CD14-positive monocyte (primary cell): ENCODE data around the gene STAC. TPM values are rescaled to one million over a fixed set of nuclear protein-coding genes. Genes with fewer than 3 reads are reported as not detected.

Experiments
- DNase-seq, 3 donors: peaks; one replicate each; pipeline ENCODE4 v3.0.0-alpha.2; 2011 to 2022
- H2AFZ ChIP-seq: 2 replicates; pipeline ENCODE4 v1.6.0; 2012; ENCODE audit warnings: mild to moderate bottlenecking, low read depth, low read length, inconsistent platforms; ENCODE audit not compliant: insufficient read depth, poor library complexity, severe bottlenecking
- H3K27ac ChIP-seq, 2 donors: 1 replicate in 1 of 2; 2 replicates in 1 of 2; pipeline ENCODE4 v1.5.1; 2012 to 2013; ENCODE audit warnings: low read length in 2 of 2, control low read depth in 1 of 2, inconsistent platforms in 1 of 2, low read depth in 1 of 2, mild to moderate bottlenecking in 1 of 2
- H3K27me3 ChIP-seq, 2 donors: one replicate each; pipeline versions ENCODE4 v1.6.0 to v1.6.1; 2011 to 2013; ENCODE audit warnings: low read length in 2 of 2; ENCODE audit not compliant: control insufficient read depth in 2 of 2, insufficient read depth in 2 of 2
- H3K36me3 ChIP-seq, 2 donors: replicated peaks in 1 of 2; 1 replicate in 1 of 2; 2 replicates in 1 of 2; pipeline versions ENCODE4 v1.5.1 to v1.6.1; 2012 to 2013; ENCODE audit warnings: low read length in 2 of 2, control low read depth in 1 of 2, inconsistent platforms in 1 of 2, mild to moderate bottlenecking in 1 of 2; ENCODE audit not compliant: insufficient read depth in 2 of 2, control insufficient read depth in 1 of 2
- H3K4me1 ChIP-seq, 2 donors: 1 replicate in 1 of 2; 2 replicates in 1 of 2; pipeline versions ENCODE4 v1.5.1 to v1.6.1; 2012 to 2013; ENCODE audit warnings: low read length in 2 of 2, control low read depth in 1 of 2, inconsistent platforms in 1 of 2, mild to moderate bottlenecking in 1 of 2, moderate library complexity in 1 of 2; ENCODE audit not compliant: insufficient read depth in 2 of 2, control insufficient read depth in 1 of 2
- H3K4me2 ChIP-seq: replicated peaks from 2 replicates; pipeline ENCODE3; 2012; ENCODE audit warnings: low read length, moderate library complexity, mild to moderate bottlenecking; ENCODE audit not compliant: poor library complexity, severe bottlenecking; ENCODE audit errors: extremely low read depth
- H3K4me3 ChIP-seq, 3 experiments: fragments of 200-600 bp in 1 of 3; sonication (generic) in 1 of 3; replicated peaks in 1 of 3; 1 replicate in 2 of 3; 2 replicates in 1 of 3; pipeline ENCODE4 v1.5.1; 2011 to 2013; ENCODE audit warnings: low read length in 3 of 3, mild to moderate bottlenecking in 3 of 3, control low read depth in 2 of 3, low read depth in 2 of 3, inconsistent platforms in 1 of 3, moderate library complexity in 1 of 3
- H3K79me2 ChIP-seq: 2 replicates; pipeline ENCODE4 v1.6.0; 2012; ENCODE audit warnings: mild to moderate bottlenecking, control low read depth, inconsistent platforms, low read length, moderate library complexity; ENCODE audit not compliant: insufficient read depth
- H3K9ac ChIP-seq: 2 replicates; pipeline ENCODE4 v1.6.0; 2017; ENCODE audit warnings: low read length, mild to moderate bottlenecking; ENCODE audit not compliant: insufficient read depth, poor library complexity, severe bottlenecking
- H3K9me3 ChIP-seq, 2 donors: replicated peaks in 1 of 2; 1 replicate in 1 of 2; 2 replicates in 1 of 2; pipeline versions ENCODE4 v1.5.1 to v1.6.1; 2012 to 2013; ENCODE audit warnings: low read length in 2 of 2, control low read depth in 1 of 2; ENCODE audit not compliant: control insufficient read depth in 1 of 2, insufficient read depth in 1 of 2
- H4K20me1 ChIP-seq: 2 replicates; pipeline ENCODE4 v1.6.0; 2012; ENCODE audit warnings: mild to moderate bottlenecking, low read length, control low read depth, moderate library complexity; ENCODE audit not compliant: insufficient read depth
- H3K27ac Mint-ChIP-seq, 7 donors: one replicate each; pipeline ENCODE4 v1.8.0; 2020; ENCODE audit warnings: mild to moderate bottlenecking in 7 of 7, mixed read lengths in 7 of 7, moderate library complexity in 6 of 7, inconsistent platforms in 2 of 7
- H3K27me3 Mint-ChIP-seq, 3 donors: one replicate each; pipeline ENCODE4 v1.8.0; 2021 to 2022; ENCODE audit warnings: low read depth in 3 of 3, mild to moderate bottlenecking in 3 of 3, mixed read lengths in 3 of 3, moderate library complexity in 3 of 3, inconsistent platforms in 1 of 3
- H3K36me3 Mint-ChIP-seq, 2 donors: one replicate each; pipeline ENCODE4 v1.8.0; 2020; ENCODE audit warnings: mixed read lengths in 2 of 2, inconsistent platforms in 1 of 2, mild to moderate bottlenecking in 1 of 2
- H3K4me1 Mint-ChIP-seq: one replicate; pipeline ENCODE4 v1.8.0; 2020; ENCODE audit warnings: mild to moderate bottlenecking, mixed read lengths
- H3K4me3 Mint-ChIP-seq, 2 donors: one replicate each; pipeline ENCODE4 v1.8.0; 2020; ENCODE audit warnings: mild to moderate bottlenecking in 2 of 2, mixed read lengths in 2 of 2, moderate library complexity in 1 of 2
- H3K9me3 Mint-ChIP-seq, 7 donors: one replicate each; pipeline ENCODE4 v1.8.0; 2020 to 2022; ENCODE audit warnings: mixed read lengths in 7 of 7, mild to moderate bottlenecking in 6 of 7, moderate library complexity in 6 of 7, inconsistent platforms in 2 of 7
- WGBS: methylation state at CpG from one replicate; pipeline ENCODE4 v1.1.5; 2013; ENCODE audit warnings: missing lambda C conversion rate; ENCODE audit not compliant: insufficient coverage; 5-methylcytosine and 5-hydroxymethylcytosine counted together
- intact Hi-C, 2 donors: fragments of 100-400 bp; cut with micrococcal nuclease; formaldehyde crosslinking; loops; one replicate each; pipeline versions ENCODE4 v1.15.0 to v1.15.1; 2023
- polyA plus RNA-seq, 3 donors: library from polyadenylated mRNA; depleted of rRNA in 1 of 3; unstranded in 2 of 3; stranded (reverse) in 1 of 3; fragments of 300-500 nt in 2 of 3; fragments of >200 nt in 1 of 3; fragmentation: Illumina TruSeq in 2 of 3; gene quantifications; 1 replicate in 2 of 3; 2 replicates in 1 of 3; pipeline ENCODE4 v1.2.3, GENCODE V29; 2012 to 2021
- TF ChIP-seq, protein P1 (sequence below): fragments of 200-600 bp; IDR thresholded peaks from one replicate; pipeline ENCODE4 v1.8.0; 2022; ENCODE audit warnings: antibody characterized with exemption, mild to moderate bottlenecking

Gene STAC
- polyA plus RNA-seq, 3 donors = 0.10 to 0.40 (median 0.12) TPM

DNA sequence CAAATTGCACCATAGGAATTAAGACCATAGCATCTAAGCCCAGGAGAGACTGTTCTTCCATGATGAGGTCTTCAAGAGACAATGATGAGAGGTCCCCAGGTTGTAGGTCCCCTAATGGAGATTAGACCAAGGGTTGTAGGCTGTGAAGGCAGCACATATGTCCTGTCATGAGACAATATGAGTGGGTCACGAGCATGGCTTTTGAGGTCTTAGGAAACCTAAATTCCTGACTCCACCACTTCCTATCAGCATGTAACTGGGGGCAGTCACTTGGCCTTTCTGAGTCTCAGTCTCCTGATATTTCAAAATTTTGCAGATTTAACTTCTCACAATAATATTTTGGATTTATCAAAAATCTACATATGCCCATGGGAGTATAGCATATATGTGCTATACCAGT, 31.3 kb downstream of the STAC start:
- no peaks in the 10 kb centered on the region for H4K20me1 ChIP-seq
- no peaks in the 10 kb centered on the region for H3K79me2 ChIP-seq
- H3K4me2 ChIP-seq = no peak overlapping the region
- no peaks in the 10 kb centered on the region for H3K27me3 ChIP-seq
- intact Hi-C loops = no loop called here
- no peak overlapping the region for H3K27ac Mint-ChIP-seq
- H3K9me3 ChIP-seq = peaks cover 0 to 12% of the 10 kb centered on the region in 2 donors
- no CpG with 5 or more reads among the region's 1 CpG for WGBS
- no peak overlapping the region for H3K4me3 Mint-ChIP-seq
- DNase-seq = no peak
- H3K36me3 Mint-ChIP-seq = no peaks in the 10 kb centered on the region
- no peaks in the 10 kb centered on the region for H3K27me3 Mint-ChIP-seq
- TF ChIP-seq, protein P1, sequence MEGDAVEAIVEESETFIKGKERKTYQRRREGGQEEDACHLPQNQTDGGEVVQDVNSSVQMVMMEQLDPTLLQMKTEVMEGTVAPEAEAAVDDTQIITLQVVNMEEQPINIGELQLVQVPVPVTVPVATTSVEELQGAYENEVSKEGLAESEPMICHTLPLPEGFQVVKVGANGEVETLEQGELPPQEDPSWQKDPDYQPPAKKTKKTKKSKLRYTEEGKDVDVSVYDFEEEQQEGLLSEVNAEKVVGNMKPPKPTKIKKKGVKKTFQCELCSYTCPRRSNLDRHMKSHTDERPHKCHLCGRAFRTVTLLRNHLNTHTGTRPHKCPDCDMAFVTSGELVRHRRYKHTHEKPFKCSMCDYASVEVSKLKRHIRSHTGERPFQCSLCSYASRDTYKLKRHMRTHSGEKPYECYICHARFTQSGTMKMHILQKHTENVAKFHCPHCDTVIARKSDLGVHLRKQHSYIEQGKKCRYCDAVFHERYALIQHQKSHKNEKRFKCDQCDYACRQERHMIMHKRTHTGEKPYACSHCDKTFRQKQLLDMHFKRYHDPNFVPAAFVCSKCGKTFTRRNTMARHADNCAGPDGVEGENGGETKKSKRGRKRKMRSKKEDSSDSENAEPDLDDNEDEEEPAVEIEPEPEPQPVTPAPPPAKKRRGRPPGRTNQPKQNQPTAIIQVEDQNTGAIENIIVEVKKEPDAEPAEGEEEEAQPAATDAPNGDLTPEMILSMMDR = no peak
- H3K9ac ChIP-seq = no peak overlapping the region
- H3K36me3 ChIP-seq = no peaks in the 10 kb centered on the region
- H3K9me3 Mint-ChIP-seq = peaks cover 6 to 18% (median 12%) of the 10 kb centered on the region in 7 donors
- H3K4me3 ChIP-seq = no peak overlapping the region
- no peaks in the 10 kb centered on the region for H3K4me1 ChIP-seq
- H3K4me1 Mint-ChIP-seq = no peaks in the 10 kb centered on the region
- no peak overlapping the region for H2AFZ ChIP-seq
- no peak overlapping the region for H3K27ac ChIP-seq

DNA sequence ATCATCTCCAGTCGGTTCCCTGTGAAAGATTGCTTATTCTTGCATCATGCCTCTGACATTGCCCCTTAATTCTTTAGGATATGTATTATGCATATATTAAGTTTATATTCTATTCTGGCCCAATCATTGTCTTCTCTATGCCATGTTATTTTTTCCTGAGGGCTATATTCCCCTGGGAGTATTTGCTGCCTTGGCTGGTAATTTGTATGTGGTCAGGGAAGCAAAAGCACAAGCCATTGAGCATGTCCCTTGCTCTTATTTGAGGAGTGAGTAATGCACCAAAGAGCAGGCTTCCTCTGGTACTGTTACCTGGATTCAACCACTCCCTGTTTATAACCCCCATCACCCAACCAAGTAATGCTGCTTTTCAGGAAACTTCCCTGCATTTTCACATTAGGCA, 36.3 kb downstream of the STAC start:
- peaks cover 0 to 12% of the 10 kb centered on the region in 2 donors for H3K9me3 ChIP-seq
- H3K9me3 Mint-ChIP-seq = peaks cover 6 to 19% (median 12%) of the 10 kb centered on the region in 7 donors
- no peak overlapping the region for H3K27ac ChIP-seq
- H3K9ac ChIP-seq = no peak overlapping the region
- no peak overlapping the region for H3K4me2 ChIP-seq
- no peaks in the 10 kb centered on the region for H3K4me1 Mint-ChIP-seq
- no peak overlapping the region for H3K4me3 ChIP-seq
- no peaks in the 10 kb centered on the region for H3K27me3 ChIP-seq
- no peak overlapping the region for H2AFZ ChIP-seq
- WGBS = no CpG with 5 or more reads among the region's 1 CpG
- no peaks in the 10 kb centered on the region for H4K20me1 ChIP-seq
- H3K4me1 ChIP-seq = no peaks in the 10 kb centered on the region
- no peaks in the 10 kb centered on the region for H3K36me3 Mint-ChIP-seq
- TF ChIP-seq, protein P1 = no peak
- no peaks in the 10 kb centered on the region for H3K79me2 ChIP-seq
- intact Hi-C loops = no loop called here
- no peaks in the 10 kb centered on the region for H3K36me3 ChIP-seq
- DNase-seq = no peak
- no peak overlapping the region for H3K27ac Mint-ChIP-seq
- no peaks in the 10 kb centered on the region for H3K27me3 Mint-ChIP-seq
- no peak overlapping the region for H3K4me3 Mint-ChIP-seq
